Upper lobe of left lung (tissue), 4 donors: ENCODE measurements around the gene C9orf72.

Source experiments
- EP300 ChIP-seq, 4 donors: sonication (generic); formaldehyde crosslinking; IDR thresholded peaks; one replicate each; pipeline ENCODE4 v1.5.1; 2017; ENCODE audit warnings: antibody characterized with exemption in 4 of 4, control low read depth in 2 of 4
- POLR2AphosphoS5 ChIP-seq, 2 donors: sonication (generic); formaldehyde crosslinking; IDR thresholded peaks; one replicate each; pipeline ENCODE4 v1.5.1; 2017; ENCODE audit warnings: antibody characterized with exemption in 2 of 2
- TF ChIP-seq, protein P1 (sequence below), 6 experiments: fragments of 450-650 bp in 4 of 6; fragments of 200-600 bp in 2 of 6; sonication (generic) in 2 of 6; IDR thresholded peaks; one replicate each; pipeline ENCODE4 v1.5.1; 2016 to 2019; ENCODE audit warnings: antibody characterized with exemption in 6 of 6

DNA sequence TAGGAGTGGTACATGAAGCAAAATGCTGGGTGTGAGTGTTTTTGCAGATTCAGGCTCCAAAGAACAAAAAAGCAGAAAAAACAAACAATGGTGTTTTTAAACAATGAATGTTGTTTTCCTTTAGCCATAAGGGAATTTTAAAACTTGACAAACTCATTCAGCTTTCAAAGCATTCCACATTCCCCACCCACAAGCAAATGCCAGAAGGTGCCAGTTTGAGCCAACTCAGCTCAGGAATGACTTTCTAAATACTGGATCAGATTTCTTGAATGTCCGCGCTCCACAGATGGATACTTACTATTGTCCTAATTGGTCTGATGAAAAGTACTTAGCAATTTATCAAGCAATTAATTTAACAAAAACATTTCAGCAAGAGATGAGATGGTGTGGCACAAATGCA lies 30.8 kb downstream of the C9orf72 start:
- TF ChIP-seq, protein P1, sequence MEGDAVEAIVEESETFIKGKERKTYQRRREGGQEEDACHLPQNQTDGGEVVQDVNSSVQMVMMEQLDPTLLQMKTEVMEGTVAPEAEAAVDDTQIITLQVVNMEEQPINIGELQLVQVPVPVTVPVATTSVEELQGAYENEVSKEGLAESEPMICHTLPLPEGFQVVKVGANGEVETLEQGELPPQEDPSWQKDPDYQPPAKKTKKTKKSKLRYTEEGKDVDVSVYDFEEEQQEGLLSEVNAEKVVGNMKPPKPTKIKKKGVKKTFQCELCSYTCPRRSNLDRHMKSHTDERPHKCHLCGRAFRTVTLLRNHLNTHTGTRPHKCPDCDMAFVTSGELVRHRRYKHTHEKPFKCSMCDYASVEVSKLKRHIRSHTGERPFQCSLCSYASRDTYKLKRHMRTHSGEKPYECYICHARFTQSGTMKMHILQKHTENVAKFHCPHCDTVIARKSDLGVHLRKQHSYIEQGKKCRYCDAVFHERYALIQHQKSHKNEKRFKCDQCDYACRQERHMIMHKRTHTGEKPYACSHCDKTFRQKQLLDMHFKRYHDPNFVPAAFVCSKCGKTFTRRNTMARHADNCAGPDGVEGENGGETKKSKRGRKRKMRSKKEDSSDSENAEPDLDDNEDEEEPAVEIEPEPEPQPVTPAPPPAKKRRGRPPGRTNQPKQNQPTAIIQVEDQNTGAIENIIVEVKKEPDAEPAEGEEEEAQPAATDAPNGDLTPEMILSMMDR (IDR thresholded peaks at IDR 0.05): no peak
- no peak for TF ChIP-seq POLR2AphosphoS5 (IDR thresholded peaks at IDR 0.05)
- no peak for TF ChIP-seq EP300 (IDR thresholded peaks at IDR 0.05)
